Activated T-helper 1 cell treated with anti-CD3 and anti-CD28 coated beads, Interleukin-12 subunit alpha, Interleukin-12 subunit beta, Interleukin-2, Interleukin-4 antibody, amounts not matched to agents 30 ng/mL and 10 ng/mL and 1 ng/mL, durations not matched to agents 14 hours and 24 hours and 36 hours (primary cell): ENCODE measurements around the gene FOXP1. TPM values are rescaled to one million over a fixed set of nuclear protein-coding genes. Genes with fewer than 3 reads are reported as not detected.

Source experiments
- DNase-seq: peaks from one replicate; pipeline ENCODE4 v3.0.0; 2021; ENCODE audit warnings: low spot score
- H3K27ac Mint-ChIP-seq: one replicate; pipeline ENCODE4 v1.8.0; 2021; ENCODE audit warnings: mild to moderate bottlenecking, mixed read lengths
- H3K27me3 Mint-ChIP-seq: one replicate; pipeline ENCODE4 v1.8.0; 2022; ENCODE audit warnings: mild to moderate bottlenecking, moderate library complexity, mixed read lengths; ENCODE audit not compliant: insufficient read depth
- H3K36me3 Mint-ChIP-seq: one replicate; pipeline ENCODE4 v1.8.0; 2021; ENCODE audit warnings: low read depth, mixed read lengths
- H3K4me1 Mint-ChIP-seq: one replicate; pipeline ENCODE4 v1.8.0; 2021; ENCODE audit warnings: low read depth, mixed read lengths
- H3K4me3 Mint-ChIP-seq: one replicate; pipeline ENCODE4 v1.8.0; 2021; ENCODE audit warnings: mild to moderate bottlenecking, moderate library complexity, mixed read lengths
- H3K9me3 Mint-ChIP-seq: one replicate; pipeline ENCODE4 v1.8.0; 2021; ENCODE audit warnings: mixed read lengths
- intact Hi-C: fragments of 100-400 bp; cut with micrococcal nuclease; formaldehyde crosslinking; loops from one replicate; pipeline ENCODE4 v1.15.1; 2024
- total RNA-seq: library from RNA; stranded (reverse); gene quantifications from 2 replicates; pipeline ENCODE4 v1.2.3, GENCODE V29; 2022

Gene FOXP1
- total RNA-seq, 1 donor from 2014 or later, result 97.6 TPM

DNA sequence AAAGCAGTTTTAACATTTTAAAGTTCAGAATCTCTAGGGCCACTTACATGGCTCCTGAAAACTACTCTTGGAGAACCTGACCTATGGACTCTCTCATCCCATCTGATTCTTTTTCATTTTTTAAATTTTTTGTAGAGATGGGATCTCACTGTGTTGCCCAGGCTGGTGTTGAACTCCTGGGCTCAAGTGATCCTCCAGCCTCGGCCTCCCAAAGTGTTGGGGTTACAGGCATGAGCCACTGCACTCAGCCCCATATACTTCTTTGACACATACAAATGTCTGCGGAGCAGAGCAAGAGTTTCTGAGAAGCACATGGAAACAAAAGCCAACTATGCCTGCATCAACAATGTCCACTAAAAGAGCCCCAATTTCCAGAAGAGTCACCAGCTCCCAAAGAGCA lies 189.8 kb downstream of the FOXP1 start:
- Mint-ChIP-seq H3K4me3 (no peak overlapping the region), H3K36me3 (no peaks in the 10 kb centered on the region), H3K27ac (no peak overlapping the region), H3K27me3 (peaks cover 22% of the 10 kb centered on the region), H3K9me3 (no peaks in the 10 kb centered on the region), H3K4me1 (peaks cover 38% of the 10 kb centered on the region)
- no peak for DNase-seq
- intact Hi-C loops, result loop anchor here (1.0 to 2.0 kb wide), 11 partner anchors 29 to 537 kb away; partner anchors contain the start of gene FOXP1

DNA sequence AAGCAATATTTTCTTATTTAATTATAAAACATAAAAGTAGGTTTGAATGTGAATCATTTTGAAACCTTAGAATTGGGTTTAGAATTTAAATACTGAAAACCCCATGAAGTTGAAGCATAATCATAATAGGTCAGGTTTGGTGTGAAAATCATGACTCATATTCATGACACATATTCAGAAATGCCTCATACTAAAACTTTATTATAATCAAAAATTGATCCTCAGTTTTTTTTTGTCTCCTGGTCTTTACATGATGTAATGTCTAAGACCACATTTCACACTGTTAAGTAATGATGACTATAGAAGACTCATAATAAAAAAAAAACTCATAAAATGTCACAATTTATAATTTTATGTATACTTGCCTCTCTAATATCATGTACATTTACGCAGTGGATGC lies 190.4 kb downstream of the FOXP1 start:
- intact Hi-C loops, result loop anchor here (1.0 to 2.0 kb wide), 11 partner anchors 29 to 536 kb away; partner anchors contain the start of gene FOXP1
- Mint-ChIP-seq H3K4me3 (no peak overlapping the region), H3K9me3 (no peaks in the 10 kb centered on the region), H3K36me3 (no peaks in the 10 kb centered on the region), H3K27me3 (peaks cover 19% of the 10 kb centered on the region), H3K4me1 (peaks cover 32% of the 10 kb centered on the region), H3K27ac (no peak overlapping the region)
- no peak for DNase-seq

GRCh38 chr3:71392251-71392650 lies 191.3 kb downstream of the FOXP1 start:
- intact Hi-C loops, result loop anchor here (2.0 kb wide), 4 partner anchors 191 to 535 kb away; partner anchors contain the start of gene FOXP1
- Mint-ChIP-seq H3K27ac (peak overlapping the region; percentile 65), H3K36me3 (no peaks in the 10 kb centered on the region), H3K4me1 (peaks cover 25% of the 10 kb centered on the region), H3K4me3 (no peak overlapping the region), H3K27me3 (peaks cover 16% of the 10 kb centered on the region), H3K9me3 (no peaks in the 10 kb centered on the region)
- DNase-seq, result no peak

DNA sequence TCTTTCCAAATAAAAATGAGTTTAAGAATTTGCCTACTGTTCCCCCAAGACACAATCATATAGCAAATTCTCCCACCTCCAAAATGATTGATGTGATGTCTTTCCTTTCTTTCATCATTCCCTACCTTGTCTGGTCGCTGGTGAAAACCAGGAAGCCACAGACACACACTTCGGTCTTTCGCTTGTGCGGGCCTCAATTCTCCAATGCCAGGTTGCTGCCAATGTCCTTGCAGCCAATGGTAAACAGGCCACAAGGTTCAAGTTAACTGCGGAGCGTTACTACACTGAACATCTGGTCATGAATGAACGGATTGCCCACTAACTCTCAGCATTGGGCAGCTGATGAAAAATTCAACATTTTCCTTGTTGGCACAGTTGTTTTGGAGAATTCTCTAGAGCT lies 192.2 kb downstream of the FOXP1 start:
- peaks cover 19% of the 10 kb centered on the region for H3K27me3 Mint-ChIP-seq
- H3K4me3 Mint-ChIP-seq, result no peak overlapping the region
- no peak for DNase-seq
- H3K9me3 Mint-ChIP-seq, result no peaks in the 10 kb centered on the region
- H3K36me3 Mint-ChIP-seq, result no peaks in the 10 kb centered on the region
- intact Hi-C loops, result no loop called here
- peaks cover 25% of the 10 kb centered on the region for H3K4me1 Mint-ChIP-seq
- H3K27ac Mint-ChIP-seq, result no peak overlapping the region

GRCh38 chr3:71389911-71390573 lies 193.5 kb downstream of the FOXP1 start:
- H3K27ac Mint-ChIP-seq, result peak overlapping the region; percentile 27
- peak overlapping the region; percentile 10 for H3K4me3 Mint-ChIP-seq
- H3K9me3 Mint-ChIP-seq, result no peaks in the 10 kb centered on the region
- no peak for DNase-seq
- H3K4me1 Mint-ChIP-seq, result peaks cover 33% of the 10 kb centered on the region
- H3K27me3 Mint-ChIP-seq, result peaks cover 18% of the 10 kb centered on the region
- no peaks in the 10 kb centered on the region for H3K36me3 Mint-ChIP-seq
- intact Hi-C loops, result loop anchor here (1.0 kb wide), 1 partner anchor 10 kb away; no protein-coding TSS in a partner anchor

DNA sequence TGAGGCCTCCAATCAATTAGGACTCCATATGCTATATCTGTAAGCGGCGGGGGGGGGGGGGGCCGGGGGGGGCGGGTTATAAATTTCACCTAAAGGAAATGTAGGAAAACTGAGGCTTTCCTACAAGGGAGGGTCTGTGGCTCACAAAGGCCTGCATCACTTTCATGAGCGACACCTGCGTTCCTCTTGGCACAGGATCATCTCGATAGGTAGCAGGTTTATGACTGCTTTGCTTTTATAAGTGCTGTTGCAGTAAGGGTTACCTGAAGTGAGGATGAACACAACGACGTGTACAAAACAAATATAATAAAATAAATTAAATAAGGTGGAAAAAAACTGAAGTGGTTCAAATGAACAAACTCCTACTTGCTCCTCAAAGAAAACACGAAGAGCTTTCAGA lies 194.3 kb downstream of the FOXP1 start:
- Mint-ChIP-seq H3K36me3 (no peaks in the 10 kb centered on the region), H3K27me3 (peaks cover 21% of the 10 kb centered on the region), H3K4me3 (no peak overlapping the region), H3K9me3 (no peaks in the 10 kb centered on the region), H3K4me1 (peaks cover 41% of the 10 kb centered on the region), H3K27ac (no peak overlapping the region)
- DNase-seq, result no peak
- intact Hi-C loops, result no loop called here

GRCh38 chr3:71388535-71389120 lies 194.9 kb downstream of the FOXP1 start:
- DNase-seq, result no peak
- H3K27ac Mint-ChIP-seq, result no peak overlapping the region
- no peak overlapping the region for H3K4me3 Mint-ChIP-seq
- H3K9me3 Mint-ChIP-seq, result no peaks in the 10 kb centered on the region
- intact Hi-C loops, result no loop called here
- H3K27me3 Mint-ChIP-seq, result peaks cover 22% of the 10 kb centered on the region
- peaks cover 44% of the 10 kb centered on the region for H3K4me1 Mint-ChIP-seq
- no peaks in the 10 kb centered on the region for H3K36me3 Mint-ChIP-seq

DNA sequence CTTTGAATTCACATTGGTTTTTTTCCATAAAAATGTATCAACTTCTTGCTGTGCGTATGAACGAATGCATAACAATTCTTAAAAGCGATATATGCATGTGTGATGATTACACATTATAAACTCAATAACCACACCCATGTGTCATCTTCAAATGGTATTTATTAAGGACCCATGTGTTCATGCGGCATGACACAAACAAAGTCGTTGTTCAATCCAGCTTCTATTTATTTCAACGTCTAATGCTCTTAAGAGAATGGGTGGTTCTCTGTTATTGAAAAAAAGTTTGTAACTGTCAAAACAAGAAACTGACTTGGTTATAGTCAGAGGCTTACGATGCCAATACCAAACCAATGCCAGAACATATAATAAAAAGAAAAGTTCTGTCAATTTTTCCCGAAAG lies 195.9 kb downstream of the FOXP1 start:
- H3K4me3 Mint-ChIP-seq, result no peak overlapping the region
- no peak for DNase-seq
- intact Hi-C loops, result no loop called here
- peaks cover 47% of the 10 kb centered on the region for H3K4me1 Mint-ChIP-seq
- H3K27ac Mint-ChIP-seq, result no peak overlapping the region
- no peaks in the 10 kb centered on the region for H3K9me3 Mint-ChIP-seq
- H3K27me3 Mint-ChIP-seq, result peaks cover 25% of the 10 kb centered on the region
- no peaks in the 10 kb centered on the region for H3K36me3 Mint-ChIP-seq

DNA sequence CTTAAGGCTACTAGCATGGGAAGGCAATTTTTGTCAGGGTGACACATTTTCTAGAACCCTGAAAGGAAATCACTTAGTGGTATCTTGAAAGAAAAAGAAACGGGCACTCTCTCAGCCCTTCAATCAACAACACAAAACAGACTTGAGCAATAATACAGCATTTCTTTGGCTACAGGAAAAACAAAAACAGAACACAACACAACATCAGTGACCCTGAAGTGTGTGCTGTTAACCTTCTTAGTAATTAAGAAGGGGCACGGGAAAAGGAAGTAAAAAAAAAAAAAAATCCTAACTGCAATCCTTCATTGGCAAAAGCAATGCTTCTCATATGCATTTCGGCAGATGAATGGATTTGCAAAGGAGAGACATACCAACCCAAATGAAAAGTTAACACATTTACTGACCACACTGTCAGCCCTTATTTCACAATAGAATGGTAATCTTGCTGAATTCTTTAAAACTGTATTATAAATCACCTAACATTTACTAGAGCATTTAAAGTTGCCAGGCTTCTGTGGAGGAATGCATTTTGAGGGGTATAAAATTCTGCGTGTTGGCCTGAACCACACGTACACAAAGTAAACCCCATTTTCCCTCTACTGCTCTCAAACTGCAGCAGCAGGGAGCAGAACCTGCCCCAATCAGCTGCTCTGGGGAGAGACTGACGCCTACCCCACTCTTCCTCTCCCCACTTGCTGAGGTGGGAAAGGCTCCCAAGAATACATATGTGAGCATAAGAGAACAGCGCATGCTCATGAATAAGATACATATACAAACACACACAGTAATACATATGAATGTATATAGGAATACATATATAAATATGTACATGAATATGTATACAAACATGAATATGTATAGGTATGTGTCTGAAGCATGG lies 198.5 kb downstream of the FOXP1 start:
- peaks cover 24% of the 10 kb centered on the region for H3K27me3 Mint-ChIP-seq
- intact Hi-C loops, result loop anchor here (5.0 kb wide), 1 partner anchor 37 kb away; no protein-coding TSS in a partner anchor
- no peaks in the 10 kb centered on the region for H3K36me3 Mint-ChIP-seq
- no peak overlapping the region for H3K27ac Mint-ChIP-seq
- no peak overlapping the region for H3K4me3 Mint-ChIP-seq
- H3K9me3 Mint-ChIP-seq, result no peaks in the 10 kb centered on the region
- no peak for DNase-seq
- peaks cover 37% of the 10 kb centered on the region for H3K4me1 Mint-ChIP-seq

GRCh38 chr3:71384388-71384787 lies 199.1 kb downstream of the FOXP1 start:
- intact Hi-C loops, result loop anchor here (5.0 kb wide), 1 partner anchor 38 kb away; no protein-coding TSS in a partner anchor
- Mint-ChIP-seq H3K36me3 (no peaks in the 10 kb centered on the region), H3K9me3 (no peaks in the 10 kb centered on the region), H3K4me1 (peaks cover 33% of the 10 kb centered on the region), H3K27ac (no peak overlapping the region), H3K4me3 (no peak overlapping the region), H3K27me3 (peaks cover 24% of the 10 kb centered on the region)
- DNase-seq, result no peak

DNA sequence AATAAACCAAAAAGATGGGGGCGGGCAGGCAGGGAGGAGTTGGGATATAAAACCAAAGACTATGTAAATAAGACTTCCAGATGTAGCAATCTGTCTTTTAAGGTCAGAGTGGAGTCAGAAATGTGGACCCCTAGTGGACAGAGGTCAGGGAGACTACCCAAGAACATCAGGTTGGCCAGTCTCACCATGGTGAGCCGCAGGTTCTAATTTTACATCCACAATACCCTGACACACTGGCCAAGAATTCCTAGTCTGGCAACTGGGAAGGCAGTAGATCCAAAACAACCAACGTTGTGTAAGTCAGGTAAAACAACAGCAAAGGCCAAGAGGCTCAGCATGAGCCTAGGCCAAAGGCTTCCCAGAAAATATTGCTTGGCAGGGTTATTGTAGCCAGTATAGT lies 203.4 kb downstream of the FOXP1 start:
- H3K36me3 Mint-ChIP-seq, result peaks cover 3% of the 10 kb centered on the region
- no peak for DNase-seq
- H3K27me3 Mint-ChIP-seq, result peaks cover 21% of the 10 kb centered on the region
- no peaks in the 10 kb centered on the region for H3K9me3 Mint-ChIP-seq
- intact Hi-C loops, result loop anchor here (1.0 to 5.0 kb wide), 3 partner anchors 10 to 42 kb away; no protein-coding TSS in a partner anchor
- H3K4me1 Mint-ChIP-seq, result peaks cover 26% of the 10 kb centered on the region
- no peak overlapping the region for H3K27ac Mint-ChIP-seq
- no peak overlapping the region for H3K4me3 Mint-ChIP-seq

DNA sequence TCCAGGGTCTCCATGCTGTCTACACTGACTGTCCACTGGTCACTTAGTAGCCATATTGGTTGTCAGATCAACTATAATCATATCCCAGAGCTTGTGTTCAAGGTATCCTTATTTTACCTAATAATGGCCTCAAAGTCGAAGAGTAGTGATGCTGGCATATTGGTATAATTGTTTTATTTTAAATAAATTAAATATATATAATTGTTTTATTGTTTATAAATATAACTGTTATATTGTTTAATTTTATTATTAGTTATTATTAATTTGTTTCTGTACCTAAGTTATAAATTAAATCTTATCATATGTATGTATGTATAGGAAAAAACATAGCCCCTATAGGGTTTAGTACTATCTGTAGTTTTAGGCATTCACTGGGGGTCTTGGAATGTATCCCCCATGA lies 205.0 kb downstream of the FOXP1 start:
- H3K4me1 Mint-ChIP-seq, result peaks cover 13% of the 10 kb centered on the region

More for the DNA sequence above, 205.0 kb downstream of the FOXP1 start:
- H3K9me3 Mint-ChIP-seq, result no peaks in the 10 kb centered on the region
- no peak overlapping the region for H3K27ac Mint-ChIP-seq
- no peak overlapping the region for H3K4me3 Mint-ChIP-seq
- H3K27me3 Mint-ChIP-seq, result peaks cover 16% of the 10 kb centered on the region
- DNase-seq, result no peak
- intact Hi-C loops, result no loop called here
- H3K36me3 Mint-ChIP-seq, result peaks cover 3% of the 10 kb centered on the region
